ENCODE data around the gene UNC13A.

Gene UNC13A

DNA sequence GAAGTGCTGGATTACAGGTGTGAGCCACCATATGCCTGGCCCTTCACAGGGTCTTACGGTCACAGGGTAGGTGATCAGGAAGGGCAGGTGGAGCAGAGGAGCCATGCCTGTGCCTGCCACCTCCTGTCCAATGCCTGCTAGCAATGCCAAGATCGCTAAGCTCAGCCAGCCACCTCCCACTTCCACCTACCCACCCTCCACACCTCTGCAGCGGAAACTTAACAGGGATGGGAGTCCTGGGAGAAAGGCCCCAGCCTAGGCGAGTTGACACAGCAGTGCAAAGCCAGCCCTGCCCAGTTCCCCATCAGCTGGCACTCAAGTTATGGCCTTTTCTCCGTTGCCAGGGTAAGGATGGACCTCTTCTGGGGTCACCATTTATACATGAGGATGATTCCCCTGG is 47.3 kb upstream of the UNC13A start:
- ATAC-seq = no peak
- TF ChIP-seq ISL1 (CRISPR knock-in tag; IDR thresholded peaks at IDR 0.05) (no peak), ARNTL (CRISPR knock-in tag; IDR thresholded peaks at IDR 0.05; ENCODE audit: borderline replicate concordance, low read depth) (no peak), ZNF8 (CRISPR knock-in tag; IDR thresholded peaks at IDR 0.05) (no peak)
- TF ChIP-seq, protein P1, sequence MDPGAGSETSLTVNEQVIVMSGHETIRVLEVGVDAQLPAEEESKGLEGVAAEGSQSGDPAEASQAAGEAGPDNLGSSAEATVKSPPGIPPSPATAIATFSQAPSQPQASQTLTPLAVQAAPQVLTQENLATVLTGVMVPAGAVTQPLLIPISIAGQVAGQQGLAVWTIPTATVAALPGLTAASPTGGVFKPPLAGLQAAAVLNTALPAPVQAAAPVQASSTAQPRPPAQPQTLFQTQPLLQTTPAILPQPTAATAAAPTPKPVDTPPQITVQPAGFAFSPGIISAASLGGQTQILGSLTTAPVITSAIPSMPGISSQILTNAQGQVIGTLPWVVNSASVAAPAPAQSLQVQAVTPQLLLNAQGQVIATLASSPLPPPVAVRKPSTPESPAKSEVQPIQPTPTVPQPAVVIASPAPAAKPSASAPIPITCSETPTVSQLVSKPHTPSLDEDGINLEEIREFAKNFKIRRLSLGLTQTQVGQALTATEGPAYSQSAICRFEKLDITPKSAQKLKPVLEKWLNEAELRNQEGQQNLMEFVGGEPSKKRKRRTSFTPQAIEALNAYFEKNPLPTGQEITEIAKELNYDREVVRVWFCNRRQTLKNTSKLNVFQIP (CRISPR knock-in tag; IDR thresholded peaks at IDR 0.05; ENCODE audit: borderline replicate concordance, low read depth) = no peak

DNA sequence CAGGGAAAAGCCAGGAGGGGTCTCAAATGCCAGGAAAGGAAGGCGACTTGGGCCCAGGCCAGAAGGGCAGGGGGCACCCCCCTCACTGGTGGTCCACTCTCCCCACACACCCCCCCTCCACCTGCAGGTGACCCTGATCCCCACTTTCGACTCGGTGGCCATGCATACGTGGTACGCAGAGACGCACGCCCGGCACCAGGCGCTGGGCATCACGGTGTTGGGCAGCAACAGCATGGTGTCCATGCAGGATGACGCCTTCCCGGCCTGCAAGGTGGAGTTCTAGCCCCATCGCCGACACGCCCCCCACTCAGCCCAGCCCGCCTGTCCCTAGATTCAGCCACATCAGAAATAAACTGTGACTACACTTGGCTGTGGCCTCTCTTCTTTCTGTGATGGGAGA is 46.0 kb upstream of the UNC13A start:
- no peak for ATAC-seq
- TF ChIP-seq OSR1 (CRISPR knock-in tag; IDR thresholded peaks at IDR 0.05) (no peak), ZFP30 (CRISPR knock-in tag; IDR thresholded peaks at IDR 0.05) (no peak), ZNF565 (CRISPR knock-in tag; conservative IDR thresholded peaks at IDR 0.05; ENCODE audit: low read depth) (no peak), RARB (CRISPR knock-in tag; IDR thresholded peaks at IDR 0.05) (no peak), GLIS3 (CRISPR knock-in tag; IDR thresholded peaks at IDR 0.05) (no peak), CSDC2 (CRISPR knock-in tag; IDR thresholded peaks at IDR 0.05) (no peak), TCF4 (CRISPR knock-in tag; IDR thresholded peaks at IDR 0.05; ENCODE audit: borderline replicate concordance) (no peak)
- TF ChIP-seq, protein P2, sequence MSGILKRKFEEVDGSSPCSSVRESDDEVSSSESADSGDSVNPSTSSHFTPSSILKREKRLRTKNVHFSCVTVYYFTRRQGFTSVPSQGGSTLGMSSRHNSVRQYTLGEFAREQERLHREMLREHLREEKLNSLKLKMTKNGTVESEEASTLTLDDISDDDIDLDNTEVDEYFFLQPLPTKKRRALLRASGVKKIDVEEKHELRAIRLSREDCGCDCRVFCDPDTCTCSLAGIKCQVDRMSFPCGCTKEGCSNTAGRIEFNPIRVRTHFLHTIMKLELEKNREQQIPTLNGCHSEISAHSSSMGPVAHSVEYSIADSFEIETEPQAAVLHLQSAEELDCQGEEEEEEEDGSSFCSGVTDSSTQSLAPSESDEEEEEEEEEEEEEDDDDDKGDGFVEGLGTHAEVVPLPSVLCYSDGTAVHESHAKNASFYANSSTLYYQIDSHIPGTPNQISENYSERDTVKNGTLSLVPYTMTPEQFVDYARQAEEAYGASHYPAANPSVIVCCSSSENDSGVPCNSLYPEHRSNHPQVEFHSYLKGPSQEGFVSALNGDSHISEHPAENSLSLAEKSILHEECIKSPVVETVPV (CRISPR knock-in tag; IDR thresholded peaks at IDR 0.05) = no peak
- TF ChIP-seq, protein P3, sequence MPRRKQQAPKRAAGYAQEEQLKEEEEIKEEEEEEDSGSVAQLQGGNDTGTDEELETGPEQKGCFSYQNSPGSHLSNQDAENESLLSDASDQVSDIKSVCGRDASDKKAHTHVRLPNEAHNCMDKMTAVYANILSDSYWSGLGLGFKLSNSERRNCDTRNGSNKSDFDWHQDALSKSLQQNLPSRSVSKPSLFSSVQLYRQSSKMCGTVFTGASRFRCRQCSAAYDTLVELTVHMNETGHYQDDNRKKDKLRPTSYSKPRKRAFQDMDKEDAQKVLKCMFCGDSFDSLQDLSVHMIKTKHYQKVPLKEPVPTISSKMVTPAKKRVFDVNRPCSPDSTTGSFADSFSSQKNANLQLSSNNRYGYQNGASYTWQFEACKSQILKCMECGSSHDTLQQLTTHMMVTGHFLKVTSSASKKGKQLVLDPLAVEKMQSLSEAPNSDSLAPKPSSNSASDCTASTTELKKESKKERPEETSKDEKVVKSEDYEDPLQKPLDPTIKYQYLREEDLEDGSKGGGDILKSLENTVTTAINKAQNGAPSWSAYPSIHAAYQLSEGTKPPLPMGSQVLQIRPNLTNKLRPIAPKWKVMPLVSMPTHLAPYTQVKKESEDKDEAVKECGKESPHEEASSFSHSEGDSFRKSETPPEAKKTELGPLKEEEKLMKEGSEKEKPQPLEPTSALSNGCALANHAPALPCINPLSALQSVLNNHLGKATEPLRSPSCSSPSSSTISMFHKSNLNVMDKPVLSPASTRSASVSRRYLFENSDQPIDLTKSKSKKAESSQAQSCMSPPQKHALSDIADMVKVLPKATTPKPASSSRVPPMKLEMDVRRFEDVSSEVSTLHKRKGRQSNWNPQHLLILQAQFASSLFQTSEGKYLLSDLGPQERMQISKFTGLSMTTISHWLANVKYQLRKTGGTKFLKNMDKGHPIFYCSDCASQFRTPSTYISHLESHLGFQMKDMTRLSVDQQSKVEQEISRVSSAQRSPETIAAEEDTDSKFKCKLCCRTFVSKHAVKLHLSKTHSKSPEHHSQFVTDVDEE (CRISPR knock-in tag; IDR thresholded peaks at IDR 0.05) = no peak
- TF ChIP-seq, protein P4, sequence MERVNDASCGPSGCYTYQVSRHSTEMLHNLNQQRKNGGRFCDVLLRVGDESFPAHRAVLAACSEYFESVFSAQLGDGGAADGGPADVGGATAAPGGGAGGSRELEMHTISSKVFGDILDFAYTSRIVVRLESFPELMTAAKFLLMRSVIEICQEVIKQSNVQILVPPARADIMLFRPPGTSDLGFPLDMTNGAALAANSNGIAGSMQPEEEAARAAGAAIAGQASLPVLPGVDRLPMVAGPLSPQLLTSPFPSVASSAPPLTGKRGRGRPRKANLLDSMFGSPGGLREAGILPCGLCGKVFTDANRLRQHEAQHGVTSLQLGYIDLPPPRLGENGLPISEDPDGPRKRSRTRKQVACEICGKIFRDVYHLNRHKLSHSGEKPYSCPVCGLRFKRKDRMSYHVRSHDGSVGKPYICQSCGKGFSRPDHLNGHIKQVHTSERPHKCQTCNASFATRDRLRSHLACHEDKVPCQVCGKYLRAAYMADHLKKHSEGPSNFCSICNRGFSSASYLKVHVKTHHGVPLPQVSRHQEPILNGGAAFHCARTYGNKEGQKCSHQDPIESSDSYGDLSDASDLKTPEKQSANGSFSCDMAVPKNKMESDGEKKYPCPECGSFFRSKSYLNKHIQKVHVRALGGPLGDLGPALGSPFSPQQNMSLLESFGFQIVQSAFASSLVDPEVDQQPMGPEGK (CRISPR knock-in tag; IDR thresholded peaks at IDR 0.05; ENCODE audit: borderline replicate concordance) = no peak

DNA sequence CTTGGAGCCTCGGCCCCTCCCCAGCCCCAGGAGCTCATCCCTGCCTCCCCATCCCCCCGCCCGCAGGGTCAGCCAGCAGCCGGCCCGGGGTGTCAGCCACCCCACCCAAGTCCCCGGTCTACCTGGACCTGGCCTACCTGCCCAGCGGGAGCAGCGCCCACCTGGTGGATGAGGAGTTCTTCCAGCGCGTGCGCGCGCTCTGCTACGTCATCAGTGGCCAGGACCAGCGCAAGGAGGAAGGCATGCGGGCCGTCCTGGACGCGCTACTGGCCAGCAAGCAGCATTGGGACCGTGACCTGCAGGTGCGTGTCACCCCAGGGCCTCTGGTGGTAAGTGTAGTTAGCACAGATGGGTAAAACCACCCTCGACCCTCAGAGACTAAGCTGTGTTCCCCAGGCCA is 45.0 kb upstream of the UNC13A start:
- ATAC-seq = no peak
- TF ChIP-seq RARB (CRISPR knock-in tag; IDR thresholded peaks at IDR 0.05) (no peak), ZFP30 (CRISPR knock-in tag; IDR thresholded peaks at IDR 0.05) (no peak), ZNF70 (CRISPR knock-in tag; IDR thresholded peaks at IDR 0.05) (no peak), GLIS3 (CRISPR knock-in tag; IDR thresholded peaks at IDR 0.05) (no peak), ESRRG (CRISPR knock-in tag; IDR thresholded peaks at IDR 0.05) (no peak), BACH2 (CRISPR knock-in tag; IDR thresholded peaks at IDR 0.05; ENCODE audit: borderline replicate concordance) (no peak), ZNF565 (CRISPR knock-in tag; conservative IDR thresholded peaks at IDR 0.05; ENCODE audit: low read depth) (no peak), OSR1 (CRISPR knock-in tag; IDR thresholded peaks at IDR 0.05) (no peak), TCF4 (CRISPR knock-in tag; IDR thresholded peaks at IDR 0.05; ENCODE audit: borderline replicate concordance) (no peak), CSDC2 (CRISPR knock-in tag; IDR thresholded peaks at IDR 0.05) (no peak), SNAI2 (CRISPR knock-in tag; IDR thresholded peaks at IDR 0.05) (no peak)
- TF ChIP-seq, protein P3 (CRISPR knock-in tag; IDR thresholded peaks at IDR 0.05) = no peak
- TF ChIP-seq, protein P5, sequence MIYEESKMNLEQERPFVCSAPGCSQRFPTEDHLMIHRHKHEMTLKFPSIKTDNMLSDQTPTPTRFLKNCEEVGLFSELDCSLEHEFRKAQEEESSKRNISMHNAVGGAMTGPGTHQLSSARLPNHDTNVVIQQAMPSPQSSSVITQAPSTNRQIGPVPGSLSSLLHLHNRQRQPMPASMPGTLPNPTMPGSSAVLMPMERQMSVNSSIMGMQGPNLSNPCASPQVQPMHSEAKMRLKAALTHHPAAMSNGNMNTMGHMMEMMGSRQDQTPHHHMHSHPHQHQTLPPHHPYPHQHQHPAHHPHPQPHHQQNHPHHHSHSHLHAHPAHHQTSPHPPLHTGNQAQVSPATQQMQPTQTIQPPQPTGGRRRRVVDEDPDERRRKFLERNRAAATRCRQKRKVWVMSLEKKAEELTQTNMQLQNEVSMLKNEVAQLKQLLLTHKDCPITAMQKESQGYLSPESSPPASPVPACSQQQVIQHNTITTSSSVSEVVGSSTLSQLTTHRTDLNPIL (CRISPR knock-in tag; IDR thresholded peaks at IDR 0.05; ENCODE audit: low read depth) = no peak
- TF ChIP-seq, protein P4 (CRISPR knock-in tag; IDR thresholded peaks at IDR 0.05; ENCODE audit: borderline replicate concordance) = no peak
- TF ChIP-seq, protein P1 (CRISPR knock-in tag; IDR thresholded peaks at IDR 0.05; ENCODE audit: borderline replicate concordance, low read depth) = no peak
- TF ChIP-seq, protein P2 (CRISPR knock-in tag; IDR thresholded peaks at IDR 0.05) = no peak
